ENCODE measurements around the gene COL5A2.

Gene COL5A2

GRCh38 chr2:189179570-189179950 lies at the start of gene COL5A2:
Gene COL5A2, minus strand, starts transcription at chr2:189179761. Its CDS starts 157 bp downstream, at chr2:189179604.
- no peak for TF ChIP-seq CTCF (IDR thresholded peaks at IDR 0.05; ENCODE audit: control extremely low read depth, extremely low read depth, low read depth, missing control alignments)
- DNase-seq (ENCODE audit: extremely low spot score): no peak
- ChIA-PET POLR2A (no interaction called here), CTCF (interaction anchor here (1.2 to 1.6 kb wide), 2 partner anchors 15 to 37 kb away, joined by 3 to 6 read pairs; no protein-coding TSS in a partner anchor)

GRCh38 chr2:189226017-189226416 lies 46.5 kb upstream of the COL5A2 start:
- ChIA-PET CTCF (interaction anchor here (1.4 kb wide), 1 partner anchor 11 kb away, joined by 5 read pairs; no protein-coding TSS in a partner anchor), POLR2A (no interaction called here)
- no peak for TF ChIP-seq CTCF (IDR thresholded peaks at IDR 0.05; ENCODE audit: control extremely low read depth, extremely low read depth, low read depth, missing control alignments)

GRCh38 chr2:189225032-189225431 lies 45.5 kb upstream of the COL5A2 start:
- no peak for DNase-seq (ENCODE audit: extremely low spot score)
- ChIA-PET POLR2A (no interaction called here), CTCF (interaction anchor here (0.7 to 1.4 kb wide), 2 partner anchors 10 to 21 kb away, joined by 3 to 5 read pairs; no protein-coding TSS in a partner anchor)
- no peak for TF ChIP-seq CTCF (IDR thresholded peaks at IDR 0.05; ENCODE audit: control extremely low read depth, extremely low read depth, low read depth, missing control alignments)

More at GRCh38 chr2:189226017-189226416, 46.5 kb upstream of the COL5A2 start:
- DNase-seq (ENCODE audit: extremely low spot score): no peak

GRCh38 chr2:189222468-189223105 lies 43.0 kb upstream of the COL5A2 start:
- CTCF ChIA-PET: interaction anchor here (0.9 to 1.3 kb wide), 3 partner anchors 11 to 21 kb away, joined by 3 to 4 read pairs (median 3); no protein-coding TSS in a partner anchor
- POLR2A ChIA-PET: no interaction called here
- no peak for TF ChIP-seq CTCF (IDR thresholded peaks at IDR 0.05; ENCODE audit: control extremely low read depth, extremely low read depth, low read depth, missing control alignments)
- DNase-seq (ENCODE audit: extremely low spot score): no peak

- DNase-seq (ENCODE audit: extremely low spot score): no peak
- no peak for TF ChIP-seq CTCF (IDR thresholded peaks at IDR 0.05; ENCODE audit: control extremely low read depth, extremely low read depth, low read depth, missing control alignments)
- ChIA-PET CTCF (interaction anchor here (1.3 kb wide), 1 partner anchor 22 kb away, joined by 3 read pairs; no protein-coding TSS in a partner anchor), POLR2A (no interaction called here)
Measured at GRCh38 chr2:189221811-189222467, 42.4 kb upstream of the COL5A2 start.

- TF ChIP-seq CTCF (IDR thresholded peaks at IDR 0.05; ENCODE audit: control extremely low read depth, extremely low read depth, low read depth, missing control alignments): no peak
- DNase-seq (ENCODE audit: extremely low spot score): no peak
- ChIA-PET POLR2A (no interaction called here), CTCF (interaction anchor here (1.2 to 1.3 kb wide), 2 partner anchors 13 to 23 kb away, joined by 3 read pairs; no protein-coding TSS in a partner anchor)
Measured at GRCh38 chr2:189218236-189218635, 38.7 kb upstream of the COL5A2 start.

Measured in GM10248 (cell line).